K562 (cell line): ENCODE results near the gene NECTIN1. TPM values are rescaled to one million over a fixed set of nuclear protein-coding genes. Genes with fewer than 3 reads are reported as not detected.

ENCODE experiments used
- CREB3 ChIP-seq: fragments of 450-650 bp; conservative IDR thresholded peaks from 2 replicates; pipeline ENCODE4 v1.6.1; 2016; ENCODE audit warnings: missing genetic modification characterization, low read depth, mild to moderate bottlenecking, missing compliant biosample characterization, moderate library complexity
- DIDO1 ChIP-seq: fragments of 450-650 bp; IDR thresholded peaks from 2 replicates; pipeline ENCODE4 v1.6.1; 2016; ENCODE audit warnings: low read depth, missing biosample characterization, missing genetic modification characterization
- DNMT1 ChIP-seq: fragments of 450-650 bp; IDR thresholded peaks from 2 replicates; pipeline ENCODE4 v1.6.1; 2016; ENCODE audit warnings: antibody characterized with exemption, mild to moderate bottlenecking
- EZH2 ChIP-seq: IDR thresholded peaks from 2 replicates; pipeline ENCODE4 v1.6.1; 2012; ENCODE audit warnings: low read depth, mild to moderate bottlenecking, inconsistent platforms, low read length, borderline replicate concordance
- MCM3 ChIP-seq: fragments of 450-650 bp; IDR thresholded peaks from 2 replicates; pipeline ENCODE4 v1.6.1; 2016
- MYBL2 ChIP-seq, 2 experiments: fragments of 450-650 bp in 1 of 2; sonication (generic) in 1 of 2; formaldehyde crosslinking in 1 of 2; IDR thresholded peaks; 2 replicates each; pipeline versions ENCODE4 v1.6.1 to v1.8.1; 2017 to 2022; ENCODE audit warnings: borderline replicate concordance in 1 of 2, inconsistent platforms in 1 of 2, low read depth in 1 of 2, mild to moderate bottlenecking in 1 of 2, missing genetic modification reagents in 1 of 2, moderate library complexity in 1 of 2
- RBM34 ChIP-seq: fragments of 200-400 bp; formaldehyde crosslinking; IDR thresholded peaks from 2 replicates; pipeline ENCODE4 v1.6.1; 2018; ENCODE audit warnings: low read length, borderline replicate concordance; ENCODE audit not compliant: insufficient read depth
- SMARCA5 ChIP-seq: fragments of 450-650 bp; IDR thresholded peaks from 2 replicates; pipeline ENCODE4 v1.6.1; 2016
- ZBTB12 ChIP-seq: fragments of 250-450 bp; sonication (Bioruptor Pico); IDR thresholded peaks from 2 replicates; pipeline ENCODE4 v1.4.0; 2020
- ZNF174 ChIP-seq: fragments of 250-450 bp; sonication (Bioruptor Pico); IDR thresholded peaks from 2 replicates; pipeline ENCODE4 v1.4.0; 2020; ENCODE audit warnings: mild to moderate bottlenecking
- ZNF395 ChIP-seq: fragments of 200-800 bp; sonication (Bioruptor generic); IDR thresholded peaks from 2 replicates; pipeline ENCODE4 v1.6.1; 2017; ENCODE audit warnings: missing genetic modification characterization, missing compliant biosample characterization
- polyA plus RNA-seq, 8 experiments: library from polyadenylated mRNA; depleted of rRNA in 4 of 8; stranded (reverse) in 5 of 8; unstranded in 3 of 8; fragments of >200 nt; fragmentation: Nextera tagmentation in 2 of 8; fragmentation: Illumina TruSeq in 1 of 8; extraction: Ambion mirVana in 2 of 8; extraction: Trizol in 1 of 8; gene quantifications; 2 replicates each; pipeline versions ENCODE4 v1.2.1 to v1.2.3, GENCODE V29; 2011 to 2014; ENCODE audit warnings: inconsistent platforms in 1 of 8, missing spikeins in 1 of 8
- total RNA-seq, 7 experiments: library from RNA; depleted of rRNA in 6 of 7; stranded (reverse); fragments of >200 nt in 6 of 7; fragmentation: Illumina TruSeq in 2 of 7; extraction: Trizol in 2 of 7; gene quantifications; 2 replicates each; pipeline versions ENCODE4 v1.2.1 to v1.2.3, GENCODE V29; 2011 to 2021; ENCODE audit warnings: low replicate concordance in 1 of 7

Gene NECTIN1
- total and polyA plus RNA-seq, 9 of the 15 experiments (the other 6 are each of a cell fraction or from before 2014, with no cell fraction given), result 0.09 to 0.53 (median 0.23) TPM; not detected in 2

GRCh38 chr11:119759324-119759723 lies 30.3 kb upstream of the NECTIN1 start (continued):
- TF ChIP-seq ZNF395 (CRISPR knock-in tag) (no peak), ZNF174 (CRISPR knock-in tag) (no peak), CREB3 (tag) (no peak), RBM34 (no peak), EZH2 (no peak), DNMT1 (no peak), MYBL2 (IDR thresholded peaks at IDR 0.05; ENCODE audit: low read depth) (no peak), MYBL2 (CRISPR knock-in tag; IDR thresholded peaks at IDR 0.05; ENCODE audit: borderline replicate concordance) (no peak), ZBTB12 (CRISPR knock-in tag) (no peak), DIDO1 (tag) (no peak), MCM3 (no peak), SMARCA5 (no peak)
